Measurements from ENCODE around the gene MRFAP1. TPM values are rescaled to one million over a fixed set of nuclear protein-coding genes. Genes with fewer than 3 reads are reported as not detected.

Gene MRFAP1
- total RNA-seq, 4 donors from 2014 or later = 155 to 331 (median 234) TPM

GRCh38 chr4:6619116-6619465 is 21.4 kb upstream of the MRFAP1 start:
- TF ChIP-seq POLR2A (IDR thresholded peaks at IDR 0.05; ENCODE audit: low read depth) = no peak
- no peak for TF ChIP-seq POLR2AphosphoS5 (IDR thresholded peaks at IDR 0.05)
- TF ChIP-seq, protein P1, sequence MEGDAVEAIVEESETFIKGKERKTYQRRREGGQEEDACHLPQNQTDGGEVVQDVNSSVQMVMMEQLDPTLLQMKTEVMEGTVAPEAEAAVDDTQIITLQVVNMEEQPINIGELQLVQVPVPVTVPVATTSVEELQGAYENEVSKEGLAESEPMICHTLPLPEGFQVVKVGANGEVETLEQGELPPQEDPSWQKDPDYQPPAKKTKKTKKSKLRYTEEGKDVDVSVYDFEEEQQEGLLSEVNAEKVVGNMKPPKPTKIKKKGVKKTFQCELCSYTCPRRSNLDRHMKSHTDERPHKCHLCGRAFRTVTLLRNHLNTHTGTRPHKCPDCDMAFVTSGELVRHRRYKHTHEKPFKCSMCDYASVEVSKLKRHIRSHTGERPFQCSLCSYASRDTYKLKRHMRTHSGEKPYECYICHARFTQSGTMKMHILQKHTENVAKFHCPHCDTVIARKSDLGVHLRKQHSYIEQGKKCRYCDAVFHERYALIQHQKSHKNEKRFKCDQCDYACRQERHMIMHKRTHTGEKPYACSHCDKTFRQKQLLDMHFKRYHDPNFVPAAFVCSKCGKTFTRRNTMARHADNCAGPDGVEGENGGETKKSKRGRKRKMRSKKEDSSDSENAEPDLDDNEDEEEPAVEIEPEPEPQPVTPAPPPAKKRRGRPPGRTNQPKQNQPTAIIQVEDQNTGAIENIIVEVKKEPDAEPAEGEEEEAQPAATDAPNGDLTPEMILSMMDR (IDR thresholded peaks at IDR 0.05) = no peak
- no peak for TF ChIP-seq EP300 (IDR thresholded peaks at IDR 0.05)
- H3K4me3 ChIP-seq = no peak overlapping the region
- peaks cover 35 to 75% (median 65%) of the 10 kb centered on the region in 4 donors for H3K36me3 ChIP-seq
- no peak overlapping the region for H3K27ac ChIP-seq (replicated peaks in 1 of 4)
- H3K27me3 ChIP-seq = no peaks in the 10 kb centered on the region
- WGBS = 97% methylated on average over 13 of the region's 13 CpGs
- no peaks in the 10 kb centered on the region for H3K9me3 ChIP-seq
- no peaks in the 10 kb centered on the region for H3K4me1 ChIP-seq
- intact Hi-C loops (cut with DNase I) = no loop called here
- DNase-seq (ENCODE audit: extremely low spot score) = no peak

GRCh38 chr4:6619466-6620255 is 20.8 kb upstream of the MRFAP1 start:
- intact Hi-C loops (cut with DNase I) = no loop called here
- DNase-seq (ENCODE audit: extremely low spot score) = no peak
- Histone ChIP-seq H3K4me3 (no peak overlapping the region), H3K9me3 (no peaks in the 10 kb centered on the region), H3K4me1 (no peaks in the 10 kb centered on the region), H3K36me3 (peaks cover 29 to 69% (median 60%) of the 10 kb centered on the region in 4 donors), H3K27me3 (no peaks in the 10 kb centered on the region), H3K27ac (replicated peaks in 1 of 4) (no peak overlapping the region)
- 93% methylated on average over 17 of the region's 24 CpGs for WGBS
- TF ChIP-seq, protein P1 (IDR thresholded peaks at IDR 0.05) = no peak
- TF ChIP-seq EP300 (IDR thresholded peaks at IDR 0.05) = no peak
- TF ChIP-seq POLR2A (IDR thresholded peaks at IDR 0.05; ENCODE audit: low read depth) = no peak

DNA sequence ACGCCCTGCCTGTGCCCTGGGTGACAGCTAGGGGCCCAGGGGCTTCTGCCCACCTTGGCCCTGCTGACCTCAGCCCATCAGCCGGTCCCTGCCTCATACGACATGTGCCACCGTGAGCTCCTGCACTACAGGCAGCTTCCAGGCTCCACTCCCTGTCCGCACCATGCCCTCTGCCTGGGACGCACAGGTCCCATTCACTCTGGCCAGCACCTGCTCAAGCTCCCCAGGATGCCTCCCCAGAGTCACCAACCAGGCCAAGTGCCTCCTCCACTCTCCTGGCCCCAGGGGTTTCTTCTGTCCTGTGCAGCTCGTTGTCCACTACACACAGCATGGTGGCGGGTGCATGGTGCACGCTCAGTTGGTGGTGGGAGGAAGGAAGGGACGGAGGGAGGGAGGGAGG is 20.2 kb upstream of the MRFAP1 start:
- H3K27ac ChIP-seq (replicated peaks in 1 of 4) = no peak overlapping the region
- intact Hi-C loops (cut with DNase I) = no loop called here
- WGBS = 93% methylated on average over 10 of the region's 10 CpGs
- H3K9me3 ChIP-seq = no peaks in the 10 kb centered on the region
- H3K4me1 ChIP-seq = no peaks in the 10 kb centered on the region
- H3K27me3 ChIP-seq = no peaks in the 10 kb centered on the region
- H3K36me3 ChIP-seq = peaks cover 23 to 63% (median 53%) of the 10 kb centered on the region in 4 donors
- DNase-seq (ENCODE audit: extremely low spot score) = no peak
- H3K4me3 ChIP-seq = no peak overlapping the region
- no peak for TF ChIP-seq POLR2AphosphoS5 (IDR thresholded peaks at IDR 0.05)
- no peak for TF ChIP-seq EP300 (IDR thresholded peaks at IDR 0.05)
- TF ChIP-seq POLR2A (IDR thresholded peaks at IDR 0.05; ENCODE audit: low read depth) = no peak
- TF ChIP-seq, protein P1 (IDR thresholded peaks at IDR 0.05) = no peak

DNA sequence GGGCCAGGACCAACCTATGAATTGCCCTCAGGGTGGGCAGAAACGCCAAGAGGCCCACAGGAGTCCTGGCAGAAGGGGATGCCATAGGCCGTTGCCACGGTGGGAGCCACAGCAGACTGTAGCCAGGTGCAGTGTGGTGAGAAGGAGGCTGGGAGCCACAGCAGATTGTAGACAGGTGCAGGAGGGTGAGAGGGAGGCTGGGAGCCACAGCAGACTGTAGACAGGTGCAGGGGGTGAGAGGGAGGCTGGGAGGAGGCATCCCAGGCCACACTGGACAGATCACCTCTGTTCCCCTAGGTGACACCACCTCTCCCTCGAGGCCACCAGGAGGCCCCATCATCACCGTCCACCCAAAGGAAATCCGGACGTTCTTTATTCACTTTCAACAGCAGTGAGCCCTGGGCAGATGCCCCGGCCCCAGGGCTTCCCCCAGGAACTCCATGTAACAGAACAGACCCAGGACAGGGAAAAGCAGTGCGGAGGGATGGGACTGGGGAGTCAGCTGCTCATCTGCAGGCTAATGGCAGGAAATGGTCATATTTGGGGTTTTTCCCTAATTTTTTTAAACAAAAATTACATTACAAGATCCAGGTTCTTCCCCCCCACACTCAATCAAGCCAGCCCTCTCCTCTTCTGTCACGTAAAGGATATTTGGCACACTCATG is 19.5 kb upstream of the MRFAP1 start:
- intact Hi-C loops (cut with DNase I) = no loop called here
- no peak for DNase-seq (ENCODE audit: extremely low spot score)
- WGBS = 83% methylated on average over 10 of the region's 10 CpGs
- H3K4me3 ChIP-seq = no peak overlapping the region
- H3K4me1 ChIP-seq = no peaks in the 10 kb centered on the region
- no peak overlapping the region for H3K27ac ChIP-seq (replicated peaks in 1 of 4)
- no peaks in the 10 kb centered on the region for H3K27me3 ChIP-seq
- no peaks in the 10 kb centered on the region for H3K9me3 ChIP-seq
- peaks cover 21 to 56% (median 46%) of the 10 kb centered on the region in 4 donors for H3K36me3 ChIP-seq
- TF ChIP-seq EP300 (IDR thresholded peaks at IDR 0.05) (no peak), POLR2A (IDR thresholded peaks at IDR 0.05; ENCODE audit: low read depth) (no peak), POLR2AphosphoS5 (IDR thresholded peaks at IDR 0.05) (no peak)
- TF ChIP-seq, protein P1 (IDR thresholded peaks at IDR 0.05) = no peak
